Measurements from ENCODE around the gene SCYGR6.
"Not testable (repeated sequence)": the region's sequence is repeated elsewhere in the genome, so short reads cannot be mapped to it uniquely, and the experiment has no call there.

The SCYGR6 gene

GRCh38 chr2:227724394-227725039, at the start of gene SCYGR6:
TSS of gene SCYGR6 (minus strand) at chr2:227724757. CDS start at chr2:227724757, 0 bp downstream.
- no peak for FAIRE-seq

- no peak for FAIRE-seq
Observed at GRCh38 chr2:227774011-227774624, 49.6 kb upstream of the SCYGR6 start.

- no peak for FAIRE-seq
Observed at GRCh38 chr2:227772932-227773331, 48.4 kb upstream of the SCYGR6 start.

GRCh38 chr2:227772197-227772661, 47.7 kb upstream of the SCYGR6 start:
- FAIRE-seq: no peak

GRCh38 chr2:227767830-227768229, 43.3 kb upstream of the SCYGR6 start:
- no peak for FAIRE-seq

GRCh38 chr2:227766373-227766883, 41.9 kb upstream of the SCYGR6 start:
- no peak for FAIRE-seq

GRCh38 chr2:227765788-227766372, 41.3 kb upstream of the SCYGR6 start:
- no peak for FAIRE-seq

GRCh38 chr2:227761740-227762476, 37.4 kb upstream of the SCYGR6 start:
- FAIRE-seq: peak; percentile 74

GRCh38 chr2:227759411-227760118, 35.0 kb upstream of the SCYGR6 start:
- no peak for FAIRE-seq

GRCh38 chr2:227756261-227756660, 31.7 kb upstream of the SCYGR6 start:
- FAIRE-seq: not testable (repeated sequence)

GRCh38 chr2:227748079-227748478, 23.5 kb upstream of the SCYGR6 start:
- no peak for FAIRE-seq

- no peak for FAIRE-seq
Observed at GRCh38 chr2:227745594-227745993, 21.0 kb upstream of the SCYGR6 start, which contains the start of gene SCYGR8. TSS of gene SCYGR8 (plus strand) at chr2:227745894. CDS start at chr2:227745894, 0 bp downstream.

GRCh38 chr2:227740705-227741104, 16.1 kb upstream of the SCYGR6 start:
- FAIRE-seq: not testable (repeated sequence)

- FAIRE-seq: no peak
Observed at GRCh38 chr2:227739351-227739750, 14.8 kb upstream of the SCYGR6 start.

GRCh38 chr2:227728035-227728434, 3.5 kb upstream of the SCYGR6 start, which contains the start of gene SCYGR7:
TSS of gene SCYGR7 (plus strand) at chr2:227728335. CDS start at chr2:227728335, 0 bp downstream.
- no peak for FAIRE-seq

GRCh38 chr2:227722821-227723220, 1.7 kb downstream of the SCYGR6 start:
- FAIRE-seq: not testable (repeated sequence)

GRCh38 chr2:227720680-227721079, 3.9 kb downstream of the SCYGR6 start:
- FAIRE-seq: no peak

- FAIRE-seq: no peak
Observed at GRCh38 chr2:227719641-227720040, 4.9 kb downstream of the SCYGR6 start.

- FAIRE-seq: no peak
Observed at GRCh38 chr2:227717687-227718567, 6.6 kb downstream of the SCYGR6 start, which contains the start of gene SLC19A3. TSS of gene SLC19A3 (minus strand) at chr2:227718028. CDS start at chr2:227702318, 15,710 bp downstream.

- FAIRE-seq: no peak
Observed at GRCh38 chr2:227716501-227716900, 8.1 kb downstream of the SCYGR6 start.

GRCh38 chr2:227713291-227713690, 11.3 kb downstream of the SCYGR6 start:
- no peak for FAIRE-seq
